Measurements from ENCODE around the gene MRPS31. TPM values are rescaled to one million over a fixed set of nuclear protein-coding genes. Genes with fewer than 3 reads are reported as not detected.

Gene MRPS31
- total RNA-seq, 1 donor from 2014 or later = 22.5 TPM

GRCh38 chr13:40777166-40777808 is 6.3 kb upstream of the MRPS31 start:
- TF ChIP-seq, protein P1, sequence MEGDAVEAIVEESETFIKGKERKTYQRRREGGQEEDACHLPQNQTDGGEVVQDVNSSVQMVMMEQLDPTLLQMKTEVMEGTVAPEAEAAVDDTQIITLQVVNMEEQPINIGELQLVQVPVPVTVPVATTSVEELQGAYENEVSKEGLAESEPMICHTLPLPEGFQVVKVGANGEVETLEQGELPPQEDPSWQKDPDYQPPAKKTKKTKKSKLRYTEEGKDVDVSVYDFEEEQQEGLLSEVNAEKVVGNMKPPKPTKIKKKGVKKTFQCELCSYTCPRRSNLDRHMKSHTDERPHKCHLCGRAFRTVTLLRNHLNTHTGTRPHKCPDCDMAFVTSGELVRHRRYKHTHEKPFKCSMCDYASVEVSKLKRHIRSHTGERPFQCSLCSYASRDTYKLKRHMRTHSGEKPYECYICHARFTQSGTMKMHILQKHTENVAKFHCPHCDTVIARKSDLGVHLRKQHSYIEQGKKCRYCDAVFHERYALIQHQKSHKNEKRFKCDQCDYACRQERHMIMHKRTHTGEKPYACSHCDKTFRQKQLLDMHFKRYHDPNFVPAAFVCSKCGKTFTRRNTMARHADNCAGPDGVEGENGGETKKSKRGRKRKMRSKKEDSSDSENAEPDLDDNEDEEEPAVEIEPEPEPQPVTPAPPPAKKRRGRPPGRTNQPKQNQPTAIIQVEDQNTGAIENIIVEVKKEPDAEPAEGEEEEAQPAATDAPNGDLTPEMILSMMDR (IDR thresholded peaks at IDR 0.05; ENCODE audit: insufficient read depth, low read length, poor library complexity, severe bottlenecking) = peak; percentile 56
- H3K27me3 ChIP-seq (ENCODE audit: control insufficient read depth, insufficient read depth, low read length) = no peaks in the 10 kb centered on the region
- DNase-seq (ENCODE audit: low read depth) = no peak
- no peaks in the 10 kb centered on the region for H3K36me3 ChIP-seq (ENCODE audit: control insufficient read depth, insufficient read depth, low read length)
- peak overlapping the region; percentile 5 for H3K4me3 ChIP-seq (ENCODE audit: low read depth, low read length)

DNA sequence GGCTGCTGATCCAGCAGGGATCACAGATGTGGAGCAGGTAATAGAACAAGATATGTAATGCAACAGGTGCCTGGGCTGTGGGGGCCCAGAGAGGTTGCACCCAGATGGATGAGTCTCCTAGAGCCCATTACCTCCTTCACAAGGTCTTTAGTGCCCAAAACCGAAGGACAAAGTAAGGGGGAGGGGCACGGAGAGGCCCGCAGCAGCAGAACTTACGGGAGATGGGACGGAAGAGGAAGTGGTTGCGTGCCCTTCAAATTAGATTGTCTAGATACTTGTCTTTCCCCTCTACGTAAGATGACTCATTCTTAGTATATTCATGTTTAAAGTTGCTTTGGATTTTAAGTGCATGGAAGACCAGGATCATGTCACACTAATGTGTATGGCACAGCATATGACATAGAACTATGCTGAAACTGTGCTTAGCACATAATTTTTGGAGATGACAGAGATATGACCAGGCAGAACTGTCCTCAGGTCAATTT is 5.7 kb upstream of the MRPS31 start:
- no peak overlapping the region for H3K4me3 ChIP-seq (ENCODE audit: low read depth, low read length)
- no peaks in the 10 kb centered on the region for H3K36me3 ChIP-seq (ENCODE audit: control insufficient read depth, insufficient read depth, low read length)
- TF ChIP-seq, protein P1 (IDR thresholded peaks at IDR 0.05; ENCODE audit: insufficient read depth, low read length, poor library complexity, severe bottlenecking) = no peak
- no peaks in the 10 kb centered on the region for H3K27me3 ChIP-seq (ENCODE audit: control insufficient read depth, insufficient read depth, low read length)
- DNase-seq (ENCODE audit: low read depth) = no peak

- no peak for DNase-seq (ENCODE audit: low read depth)
- H3K36me3 ChIP-seq (ENCODE audit: control insufficient read depth, insufficient read depth, low read length) = no peaks in the 10 kb centered on the region
- no peak overlapping the region for H3K4me3 ChIP-seq (ENCODE audit: low read depth, low read length)
- H3K27me3 ChIP-seq (ENCODE audit: control insufficient read depth, insufficient read depth, low read length) = no peaks in the 10 kb centered on the region
- TF ChIP-seq, protein P1 (IDR thresholded peaks at IDR 0.05; ENCODE audit: insufficient read depth, low read length, poor library complexity, severe bottlenecking) = no peak
Measured at GRCh38 chr13:40776232-40776631, 5.2 kb upstream of the MRPS31 start.

- Histone ChIP-seq H3K27me3 (ENCODE audit: control insufficient read depth, insufficient read depth, low read length) (no peaks in the 10 kb centered on the region), H3K36me3 (ENCODE audit: control insufficient read depth, insufficient read depth, low read length) (no peaks in the 10 kb centered on the region), H3K4me3 (ENCODE audit: low read depth, low read length) (no peak overlapping the region)
- TF ChIP-seq, protein P1 (IDR thresholded peaks at IDR 0.05; ENCODE audit: insufficient read depth, low read length, poor library complexity, severe bottlenecking) = no peak
- no peak for DNase-seq (ENCODE audit: low read depth)
Measured at GRCh38 chr13:40774672-40775071, 3.7 kb upstream of the MRPS31 start.

- TF ChIP-seq, protein P1 (IDR thresholded peaks at IDR 0.05; ENCODE audit: insufficient read depth, low read length, poor library complexity, severe bottlenecking) = no peak
- DNase-seq (ENCODE audit: low read depth) = no peak
- no peak overlapping the region for H3K4me3 ChIP-seq (ENCODE audit: low read depth, low read length)
- no peaks in the 10 kb centered on the region for H3K27me3 ChIP-seq (ENCODE audit: control insufficient read depth, insufficient read depth, low read length)
- no peaks in the 10 kb centered on the region for H3K36me3 ChIP-seq (ENCODE audit: control insufficient read depth, insufficient read depth, low read length)
Measured at GRCh38 chr13:40772765-40773473, 1.9 kb upstream of the MRPS31 start.

All from kidney epithelial cell (primary cell).